ENCODE data around the gene DLGAP4. TPM values are rescaled to one million over a fixed set of nuclear protein-coding genes. Genes with fewer than 3 reads are reported as not detected.

Gene DLGAP4
- polyA plus RNA-seq, 1 experiment = 34.9 TPM

GRCh38 chr20:36353740-36354139, 47.6 kb downstream of the DLGAP4 start:
- TF ChIP-seq, protein P1, sequence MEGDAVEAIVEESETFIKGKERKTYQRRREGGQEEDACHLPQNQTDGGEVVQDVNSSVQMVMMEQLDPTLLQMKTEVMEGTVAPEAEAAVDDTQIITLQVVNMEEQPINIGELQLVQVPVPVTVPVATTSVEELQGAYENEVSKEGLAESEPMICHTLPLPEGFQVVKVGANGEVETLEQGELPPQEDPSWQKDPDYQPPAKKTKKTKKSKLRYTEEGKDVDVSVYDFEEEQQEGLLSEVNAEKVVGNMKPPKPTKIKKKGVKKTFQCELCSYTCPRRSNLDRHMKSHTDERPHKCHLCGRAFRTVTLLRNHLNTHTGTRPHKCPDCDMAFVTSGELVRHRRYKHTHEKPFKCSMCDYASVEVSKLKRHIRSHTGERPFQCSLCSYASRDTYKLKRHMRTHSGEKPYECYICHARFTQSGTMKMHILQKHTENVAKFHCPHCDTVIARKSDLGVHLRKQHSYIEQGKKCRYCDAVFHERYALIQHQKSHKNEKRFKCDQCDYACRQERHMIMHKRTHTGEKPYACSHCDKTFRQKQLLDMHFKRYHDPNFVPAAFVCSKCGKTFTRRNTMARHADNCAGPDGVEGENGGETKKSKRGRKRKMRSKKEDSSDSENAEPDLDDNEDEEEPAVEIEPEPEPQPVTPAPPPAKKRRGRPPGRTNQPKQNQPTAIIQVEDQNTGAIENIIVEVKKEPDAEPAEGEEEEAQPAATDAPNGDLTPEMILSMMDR (IDR thresholded peaks at IDR 0.05; ENCODE audit: insufficient read depth, low read depth, low read length) = no peak
- no peak overlapping the region for H3K4me3 ChIP-seq (ENCODE audit: low read depth, low read length)
- CTCF ChIA-PET = interaction anchor here (0.6 kb wide), 1 partner anchor 69 kb away, joined by 3 read pairs; no protein-coding TSS in a partner anchor
- no peaks in the 10 kb centered on the region for H3K36me3 ChIP-seq (ENCODE audit: control insufficient read depth, insufficient read depth, low read length)
- POLR2A ChIA-PET = no interaction called here
- DNase-seq (ENCODE audit: low read depth) = no peak
- H3K27me3 ChIP-seq (ENCODE audit: control insufficient read depth, insufficient read depth, low read length) = peaks cover 3% of the 10 kb centered on the region

- CTCF ChIA-PET = no interaction called here
- Histone ChIP-seq H3K4me3 (ENCODE audit: low read depth, low read length) (no peak overlapping the region), H3K27me3 (ENCODE audit: control insufficient read depth, insufficient read depth, low read length) (peaks cover 5% of the 10 kb centered on the region), H3K36me3 (ENCODE audit: control insufficient read depth, insufficient read depth, low read length) (no peaks in the 10 kb centered on the region)
- DNase-seq (ENCODE audit: low read depth) = no peak
- POLR2A ChIA-PET = no interaction called here
- TF ChIP-seq, protein P1 (IDR thresholded peaks at IDR 0.05; ENCODE audit: insufficient read depth, low read depth, low read length) = no peak
Measured at GRCh38 chr20:36355469-36356171, 49.5 kb downstream of the DLGAP4 start.

- Histone ChIP-seq H3K4me3 (ENCODE audit: low read depth, low read length) (no peak overlapping the region), H3K36me3 (ENCODE audit: control insufficient read depth, insufficient read depth, low read length) (no peaks in the 10 kb centered on the region), H3K27me3 (ENCODE audit: control insufficient read depth, insufficient read depth, low read length) (peaks cover 3% of the 10 kb centered on the region)
- DNase-seq (ENCODE audit: low read depth) = no peak
- POLR2A ChIA-PET = no interaction called here
- CTCF ChIA-PET = interaction anchor here (1.1 kb wide), 1 partner anchor 104 kb away, joined by 3 read pairs; no protein-coding TSS in a partner anchor
- TF ChIP-seq, protein P1 (IDR thresholded peaks at IDR 0.05; ENCODE audit: insufficient read depth, low read depth, low read length) = no peak
Measured at GRCh38 chr20:36359668-36360406, 53.7 kb downstream of the DLGAP4 start.

GRCh38 chr20:36360429-36360828, 54.3 kb downstream of the DLGAP4 start:
- CTCF ChIA-PET = interaction anchor here (0.9 to 1.1 kb wide), 2 partner anchors 18 to 105 kb away, joined by 3 to 4 read pairs; no protein-coding TSS in a partner anchor
- Histone ChIP-seq H3K4me3 (ENCODE audit: low read depth, low read length) (no peak overlapping the region), H3K36me3 (ENCODE audit: control insufficient read depth, insufficient read depth, low read length) (no peaks in the 10 kb centered on the region), H3K27me3 (ENCODE audit: control insufficient read depth, insufficient read depth, low read length) (peaks cover 3% of the 10 kb centered on the region)
- POLR2A ChIA-PET = no interaction called here
- no peak for DNase-seq (ENCODE audit: low read depth)
- TF ChIP-seq, protein P1 (IDR thresholded peaks at IDR 0.05; ENCODE audit: insufficient read depth, low read depth, low read length) = no peak

GRCh38 chr20:36361406-36361805, 55.3 kb downstream of the DLGAP4 start:
- no peak for DNase-seq (ENCODE audit: low read depth)
- ChIA-PET POLR2A (no interaction called here), CTCF (interaction anchor here (0.9 kb wide), 1 partner anchor 17 kb away, joined by 4 read pairs; no protein-coding TSS in a partner anchor)
- TF ChIP-seq, protein P1 (IDR thresholded peaks at IDR 0.05; ENCODE audit: insufficient read depth, low read depth, low read length) = no peak
- H3K27me3 ChIP-seq (ENCODE audit: control insufficient read depth, insufficient read depth, low read length) = peaks cover 7% of the 10 kb centered on the region
- H3K36me3 ChIP-seq (ENCODE audit: control insufficient read depth, insufficient read depth, low read length) = no peaks in the 10 kb centered on the region
- H3K4me3 ChIP-seq (ENCODE audit: low read depth, low read length) = no peak overlapping the region
